ENCODE data around the gene CSN3.

Gene CSN3

DNA sequence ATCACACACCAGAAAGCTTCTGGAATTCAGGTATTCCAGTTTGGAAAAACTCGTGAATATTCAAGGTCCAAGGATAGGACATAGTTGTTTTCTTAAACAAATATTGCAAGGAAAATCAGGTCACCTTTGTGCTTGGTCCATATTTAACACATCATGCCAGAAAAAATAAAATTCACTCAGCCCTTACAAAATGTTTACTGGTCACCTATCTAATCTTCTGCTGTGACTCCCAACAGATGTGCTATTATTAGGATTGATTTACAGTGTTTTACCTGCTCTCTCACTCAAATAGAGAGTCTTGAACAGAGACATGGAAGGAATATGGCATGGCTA lies 9.5 kb downstream of the CSN3 start:
- H3K4me3 ChIP-seq (ENCODE audit: control insufficient read depth, low read depth, low read length) = no peak overlapping the region
- no peak for TF ChIP-seq CTCF (conservative IDR thresholded peaks at IDR 0.05; ENCODE audit: control insufficient read depth, insufficient read depth, low read depth, low read length)
- no peak for DNase-seq (ENCODE audit: low read depth)

DNA sequence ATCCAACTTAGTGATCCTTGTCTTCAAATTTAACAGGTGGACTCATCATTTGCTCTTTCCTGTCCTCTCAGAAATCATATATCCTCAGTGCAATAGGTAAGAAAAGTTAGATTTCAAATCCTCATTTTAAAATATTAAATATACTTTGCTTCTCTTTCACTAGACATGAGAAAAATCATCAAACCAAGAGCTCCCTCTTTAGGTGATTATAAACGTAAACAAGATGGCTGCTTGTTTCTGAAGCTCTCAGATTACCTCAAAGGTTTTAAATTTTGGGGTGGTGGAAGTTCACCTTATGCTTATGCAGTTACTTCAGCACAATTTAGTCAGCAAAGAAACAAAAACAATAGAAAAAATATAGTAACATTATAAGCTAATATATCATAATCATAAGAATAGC lies 27.3 kb downstream of the CSN3 start:
- DNase-seq (ENCODE audit: low read depth) = peak; percentile 3
- H3K4me3 ChIP-seq (ENCODE audit: control insufficient read depth, low read depth, low read length) = no peak overlapping the region
- peak; percentile 3 for TF ChIP-seq CTCF (conservative IDR thresholded peaks at IDR 0.05; ENCODE audit: control insufficient read depth, insufficient read depth, low read depth, low read length)

GRCh38 chr4:70277121-70277520 lies 34.7 kb downstream of the CSN3 start:
- DNase-seq (ENCODE audit: low read depth) = no peak
- no peak overlapping the region for H3K4me3 ChIP-seq (ENCODE audit: control insufficient read depth, low read depth, low read length)
- no peak for TF ChIP-seq CTCF (conservative IDR thresholded peaks at IDR 0.05; ENCODE audit: control insufficient read depth, insufficient read depth, low read depth, low read length)

DNA sequence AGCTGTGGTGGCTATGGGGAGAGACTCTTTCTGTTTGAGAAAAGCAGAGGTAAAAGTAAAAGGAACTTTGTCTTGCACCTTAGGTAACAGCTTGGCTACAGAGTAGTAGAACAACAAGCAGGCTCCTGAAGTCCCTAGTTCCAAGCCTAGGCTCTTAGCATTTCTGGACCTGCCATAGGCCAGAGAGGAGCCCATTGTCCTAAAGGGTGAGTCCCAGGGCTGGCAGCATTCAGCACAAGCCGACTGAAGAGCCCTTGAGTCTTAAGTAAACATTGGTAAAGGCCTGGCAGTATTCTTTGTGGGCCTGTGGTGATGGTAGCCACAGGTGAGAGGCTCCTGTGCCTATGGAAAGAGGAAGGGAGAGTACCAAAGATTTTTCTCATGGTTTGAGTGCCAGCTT lies 38.2 kb downstream of the CSN3 start:
- DNase-seq (ENCODE audit: low read depth) = no peak
- H3K4me3 ChIP-seq (ENCODE audit: control insufficient read depth, low read depth, low read length) = no peak overlapping the region
- TF ChIP-seq CTCF (conservative IDR thresholded peaks at IDR 0.05; ENCODE audit: control insufficient read depth, insufficient read depth, low read depth, low read length) = no peak

DNA sequence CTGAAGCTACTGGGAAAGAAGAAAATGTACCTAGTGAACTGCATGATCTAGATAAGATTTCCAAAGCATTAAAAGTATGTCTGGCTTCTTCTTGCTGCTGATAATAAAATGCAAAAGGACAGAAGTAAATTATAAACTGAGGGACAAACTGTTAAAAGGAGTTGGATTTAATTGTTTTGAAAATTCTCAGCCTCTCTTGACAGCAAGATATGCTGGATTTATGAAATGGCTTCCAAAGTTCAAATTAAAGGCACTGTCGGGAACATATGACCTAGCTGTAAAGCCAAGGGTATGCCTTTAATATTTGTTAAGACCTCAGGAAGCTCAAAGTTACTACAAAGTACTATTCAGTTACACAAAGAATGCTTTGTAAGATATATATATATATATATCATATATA lies 46.3 kb downstream of the CSN3 start:
- H3K4me3 ChIP-seq (ENCODE audit: control insufficient read depth, low read depth, low read length) = no peak overlapping the region
- DNase-seq (ENCODE audit: low read depth) = no peak
- TF ChIP-seq CTCF (conservative IDR thresholded peaks at IDR 0.05; ENCODE audit: control insufficient read depth, insufficient read depth, low read depth, low read length) = no peak

DNA sequence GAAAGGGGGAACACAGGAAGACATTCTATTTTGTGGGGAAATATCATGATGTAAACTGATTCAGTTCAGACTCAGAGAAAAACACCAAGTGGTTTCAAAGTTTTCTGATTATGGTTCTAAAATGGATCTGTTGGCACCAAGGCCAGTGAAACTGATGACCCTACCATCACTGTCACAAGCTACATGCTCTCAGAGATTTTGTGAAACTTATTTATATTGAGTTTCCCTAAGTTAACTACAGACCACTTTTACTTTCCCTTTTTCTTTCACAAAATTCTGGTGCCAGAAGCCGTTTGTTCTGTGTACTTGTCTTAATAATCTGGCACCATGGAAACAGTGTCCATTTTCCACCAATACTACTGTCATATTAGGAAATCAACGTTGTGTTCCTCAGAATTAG lies 48.9 kb downstream of the CSN3 start:
- DNase-seq (ENCODE audit: low read depth) = no peak
- no peak overlapping the region for H3K4me3 ChIP-seq (ENCODE audit: control insufficient read depth, low read depth, low read length)
- no peak for TF ChIP-seq CTCF (conservative IDR thresholded peaks at IDR 0.05; ENCODE audit: control insufficient read depth, insufficient read depth, low read depth, low read length)

DNA sequence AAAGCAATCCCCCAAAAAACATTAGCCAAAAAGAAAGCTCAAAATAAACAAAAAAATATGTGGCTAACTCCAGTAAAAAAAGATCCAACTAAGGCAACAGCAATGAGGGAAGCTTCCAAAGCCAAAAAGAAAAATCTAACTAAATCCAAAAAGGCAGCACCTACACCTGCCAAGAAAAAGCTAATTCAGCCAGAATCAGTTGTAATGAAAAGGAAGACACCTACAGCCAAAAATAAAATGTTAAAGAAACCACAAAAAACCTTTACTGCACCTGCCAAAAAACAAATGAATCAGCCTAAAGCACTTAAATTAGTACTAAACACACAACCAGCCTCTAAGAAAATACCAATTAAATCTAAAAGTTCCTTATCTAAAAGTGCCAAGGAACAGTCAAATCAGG lies 55.2 kb downstream of the CSN3 start:
- no peak for TF ChIP-seq CTCF (conservative IDR thresholded peaks at IDR 0.05; ENCODE audit: control insufficient read depth, insufficient read depth, low read depth, low read length)
- H3K4me3 ChIP-seq (ENCODE audit: control insufficient read depth, low read depth, low read length) = no peak overlapping the region
- DNase-seq (ENCODE audit: low read depth) = no peak

All from fibroblast of mammary gland (primary cell).